ENCODE measurements around the gene PCNX2. TPM values are rescaled to one million over a fixed set of nuclear protein-coding genes. Genes with fewer than 3 reads are reported as not detected.

The PCNX2 gene
- total and polyA plus RNA-seq, 2 experiments from 2014 or later: 42.9 to 88.3 TPM

GRCh38 chr1:232951180-232951579 lies 344.3 kb downstream of the PCNX2 start (continued):
- TF ChIP-seq ZNF462 (CRISPR knock-in tag; IDR thresholded peaks at IDR 0.05) (no peak), NANOG (IDR thresholded peaks at IDR 0.05; ENCODE audit: borderline replicate concordance) (no peak)

- Mint-ChIP-seq H3K36me3 (ENCODE audit: low read depth) (peaks cover 11% of the 10 kb centered on the region; the same call in 2 of the 3 replicates), H3K27me3 (ENCODE audit: insufficient read depth, low read depth, poor library complexity) (peaks cover 21% of the 10 kb centered on the region), H3K4me3 (peak within 1 kb of the TSS; percentile 98), H3K4me1 (peaks cover 40% of the 10 kb centered on the region), H3K9me3 (no peaks in the 10 kb centered on the region), H3K27ac (peak within 1 kb of the TSS; percentile 99)
- H3K27ac ChIP-seq (ENCODE audit: low read depth): peak within 1 kb of the TSS; percentile 76; the same call in 1 of the 2 replicates
- H3K4me3 ChIP-seq: peak within 1 kb of the TSS; percentile 90
- peak within 1 kb of the TSS; percentile 70 for H3K4me2 ChIP-seq
- peaks cover 23% of the 10 kb centered on the region for H3K4me1 ChIP-seq (ENCODE audit: insufficient read depth)
- H4K20me1 ChIP-seq (replicated peaks; ENCODE audit: insufficient read depth): peaks cover 8% of the 10 kb centered on the region; the same call in 1 of the 2 replicates
- H3K79me2 ChIP-seq (replicated peaks; ENCODE audit: insufficient read depth): peaks cover 46% of the 10 kb centered on the region
- DNase-seq (ENCODE audit: low spot score) (peak; percentile 97), ATAC-seq (peak; percentile 82)
- TF ChIP-seq POLR2AphosphoS5 (IDR thresholded peaks at IDR 0.05; ENCODE audit: low read depth) (peak; percentile 79), ZNF462 (CRISPR knock-in tag; IDR thresholded peaks at IDR 0.05) (no peak), CREB1 (CRISPR knock-in tag; IDR thresholded peaks at IDR 0.05; ENCODE audit: low read depth) (0 out of 2 replicates have a peak, but pooled peaks have one; percentile 19)
- no peaks in the 10 kb centered on the region for H3K27me3 ChIP-seq (ENCODE audit: insufficient read depth)
- 0 out of 2 replicates have a peak, but pooled peaks cover 2% of the 10 kb centered on the region for H3K9me2 ChIP-seq (ENCODE audit: insufficient read depth)
- H3K36me3 ChIP-seq (ENCODE audit: insufficient read depth): no peaks in the 10 kb centered on the region
- H2AFZ ChIP-seq: peak within 1 kb of the TSS; percentile 78; the same call in 1 of the 2 replicates
- no peaks in the 10 kb centered on the region for H3F3A ChIP-seq (replicated peaks; ENCODE audit: low read depth)
These were observed 345.0 kb downstream of the PCNX2 start, which contains the start of gene NTPCR for GRCh38 chr1:232950197-232951176. Gene NTPCR, plus strand, starts transcription at chr1:232950611. Its CDS starts 100 bp downstream, at chr1:232950711.
